ENCODE measurements around the gene INO80. TPM values are rescaled to one million over a fixed set of nuclear protein-coding genes. Genes with fewer than 3 reads are reported as not detected.
A peak's percentile ranks its signal among the peaks of the same experiment; 100 is the strongest.

INO80 gene
- total RNA-seq, 2 donors from 2014 or later, result 14.0 to 34.3 TPM

DNA sequence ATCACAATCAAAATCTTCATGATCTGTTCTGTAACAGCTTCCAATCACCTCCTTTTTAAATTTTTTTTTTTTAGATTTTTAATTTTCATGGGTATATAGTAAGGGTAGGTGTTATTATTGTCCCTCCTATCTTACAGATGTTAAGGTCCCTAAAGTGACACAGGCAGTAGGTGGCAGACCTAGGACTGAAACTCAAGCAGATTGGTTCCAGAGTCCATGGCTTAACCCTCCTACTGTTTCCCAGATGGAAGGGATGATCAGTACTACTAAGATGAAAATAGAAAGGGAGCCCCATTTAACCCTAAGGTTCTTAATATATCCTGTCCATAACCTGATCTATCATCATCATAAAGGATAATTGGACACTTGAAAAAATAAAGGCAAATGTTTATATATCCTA is 105.7 kb downstream of the INO80 start:
- ATAC-seq (no peak), DNase-seq (no peak)
- Histone ChIP-seq H3K27ac (no peak overlapping the region), H3K4me1 (peaks cover 8% of the 10 kb centered on the region), H3K9me3 (no peaks in the 10 kb centered on the region), H3K27me3 (no peaks in the 10 kb centered on the region), H3K4me3 (no peak overlapping the region), H3K36me3 (replicated peaks in 1 of 2; ENCODE audit: insufficient read depth in 1 of 2, low read depth in 2 of 2) (peaks cover 0 to 2% of the 10 kb centered on the region in 2 donors)
- intact Hi-C loops (cut with DNase I), result no loop called here
- no peak for TF ChIP-seq POLR2A (IDR thresholded peaks at IDR 0.05)
- TF ChIP-seq, protein P1, sequence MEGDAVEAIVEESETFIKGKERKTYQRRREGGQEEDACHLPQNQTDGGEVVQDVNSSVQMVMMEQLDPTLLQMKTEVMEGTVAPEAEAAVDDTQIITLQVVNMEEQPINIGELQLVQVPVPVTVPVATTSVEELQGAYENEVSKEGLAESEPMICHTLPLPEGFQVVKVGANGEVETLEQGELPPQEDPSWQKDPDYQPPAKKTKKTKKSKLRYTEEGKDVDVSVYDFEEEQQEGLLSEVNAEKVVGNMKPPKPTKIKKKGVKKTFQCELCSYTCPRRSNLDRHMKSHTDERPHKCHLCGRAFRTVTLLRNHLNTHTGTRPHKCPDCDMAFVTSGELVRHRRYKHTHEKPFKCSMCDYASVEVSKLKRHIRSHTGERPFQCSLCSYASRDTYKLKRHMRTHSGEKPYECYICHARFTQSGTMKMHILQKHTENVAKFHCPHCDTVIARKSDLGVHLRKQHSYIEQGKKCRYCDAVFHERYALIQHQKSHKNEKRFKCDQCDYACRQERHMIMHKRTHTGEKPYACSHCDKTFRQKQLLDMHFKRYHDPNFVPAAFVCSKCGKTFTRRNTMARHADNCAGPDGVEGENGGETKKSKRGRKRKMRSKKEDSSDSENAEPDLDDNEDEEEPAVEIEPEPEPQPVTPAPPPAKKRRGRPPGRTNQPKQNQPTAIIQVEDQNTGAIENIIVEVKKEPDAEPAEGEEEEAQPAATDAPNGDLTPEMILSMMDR (IDR thresholded peaks at IDR 0.05), result no peak

DNA sequence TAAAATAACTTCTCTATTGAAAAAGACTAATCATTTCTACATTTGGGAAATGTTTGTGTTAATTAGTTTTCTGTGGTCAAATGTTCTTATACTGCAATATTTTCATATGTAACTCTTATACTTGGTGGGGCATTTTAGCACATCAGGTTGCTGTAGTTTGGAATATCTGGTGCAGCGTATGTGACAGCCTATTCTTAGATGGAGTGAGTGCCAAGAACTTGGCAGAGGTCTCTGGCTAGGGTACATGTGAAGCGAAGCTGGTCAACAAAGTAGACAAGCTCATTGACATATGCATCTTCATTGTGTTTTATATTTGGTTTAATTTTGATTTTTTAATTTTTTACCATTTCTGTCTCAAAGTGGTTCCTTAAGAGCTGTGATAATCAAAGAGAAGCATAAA is 109.6 kb downstream of the INO80 start:
- no peak overlapping the region for H3K27ac ChIP-seq
- intact Hi-C loops (cut with DNase I), result no loop called here
- ATAC-seq (no peak), DNase-seq (no peak)
- H3K9me3 ChIP-seq, result no peaks in the 10 kb centered on the region
- H3K27me3 ChIP-seq, result no peaks in the 10 kb centered on the region
- 62 to 71% methylated on average over 2 of the region's 2 CpGs for WGBS, 2 donors
- peaks cover 0 to 6% of the 10 kb centered on the region in 2 donors for H3K36me3 ChIP-seq (replicated peaks in 1 of 2; ENCODE audit: insufficient read depth in 1 of 2, low read depth in 2 of 2)
- peaks cover 10% of the 10 kb centered on the region for H3K4me1 ChIP-seq
- no peak for TF ChIP-seq POLR2A (IDR thresholded peaks at IDR 0.05)
- TF ChIP-seq, protein P1 (IDR thresholded peaks at IDR 0.05), result no peak
- H3K4me3 ChIP-seq, result no peak overlapping the region

DNA sequence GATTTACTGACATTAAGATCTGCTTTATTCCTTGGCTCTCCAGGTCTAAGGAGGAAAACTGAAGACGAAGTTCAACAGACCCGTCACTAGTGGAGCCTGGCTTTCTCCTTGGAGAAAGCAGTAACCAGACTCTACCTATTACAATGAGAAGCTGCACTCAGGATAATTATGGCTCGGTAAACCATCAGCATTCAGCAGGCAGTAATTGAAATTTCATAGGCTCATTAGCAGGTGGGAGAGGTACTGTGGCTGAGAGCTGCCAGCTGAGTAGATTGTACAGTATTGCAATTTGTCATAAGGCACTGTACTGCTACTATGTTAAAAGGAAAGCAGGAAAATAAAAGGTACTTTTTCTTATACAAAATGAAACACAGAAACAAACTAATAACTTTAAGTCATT is 111.6 kb downstream of the INO80 start:
- no peak for DNase-seq
- H3K4me3 ChIP-seq, result no peak overlapping the region
- H3K4me1 ChIP-seq, result peaks cover 9% of the 10 kb centered on the region
- intact Hi-C loops (cut with DNase I), result no loop called here
- H3K27ac ChIP-seq, result no peak overlapping the region
- TF ChIP-seq, protein P1 (IDR thresholded peaks at IDR 0.05), result no peak
- no peak for ATAC-seq
- no peaks in the 10 kb centered on the region for H3K9me3 ChIP-seq
- peaks cover 0 to 8% of the 10 kb centered on the region in 2 donors for H3K36me3 ChIP-seq (replicated peaks in 1 of 2; ENCODE audit: insufficient read depth in 1 of 2, low read depth in 2 of 2)
- WGBS, 2 donors, result 79 to 84% methylated on average over 3 of the region's 3 CpGs
- H3K27me3 ChIP-seq, result no peaks in the 10 kb centered on the region

DNA sequence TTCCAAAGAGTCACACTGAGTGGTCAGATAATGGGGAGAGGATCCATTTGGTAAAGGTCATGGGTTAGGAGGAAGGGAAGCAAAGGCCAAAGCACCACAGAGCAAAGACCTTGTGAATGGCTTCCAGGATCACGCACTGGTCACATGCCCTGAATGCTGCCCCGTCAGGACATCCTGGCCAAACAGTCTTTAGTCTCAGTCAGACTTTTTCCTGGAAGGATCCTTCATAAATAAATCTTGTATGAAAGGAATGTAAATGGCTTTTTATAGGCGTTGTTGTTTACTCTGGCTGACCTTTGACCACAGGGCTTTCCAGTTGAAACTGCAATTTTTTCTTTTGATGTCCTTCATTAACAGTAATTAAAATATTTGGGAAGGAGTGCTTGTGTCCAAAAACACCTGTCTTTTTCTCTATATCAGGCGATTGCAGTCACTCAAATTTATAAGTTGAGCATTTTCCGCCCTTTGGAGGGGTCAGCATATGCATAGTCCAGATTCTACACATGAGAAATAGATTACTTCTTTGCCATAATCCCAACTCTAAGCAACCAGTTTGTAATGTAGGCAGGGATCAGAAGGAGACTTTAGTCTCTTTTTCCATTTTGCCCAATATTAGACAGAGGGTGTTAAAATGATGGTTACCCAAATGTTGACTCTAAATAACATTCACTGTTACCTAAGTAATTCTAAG is 114.4 kb downstream of the INO80 start:
- intact Hi-C loops (cut with DNase I), result no loop called here
- Histone ChIP-seq H3K4me1 (peaks cover 9% of the 10 kb centered on the region), H3K4me3 (no peak overlapping the region), H3K27ac (peak overlapping the region in 1 of 4 donors; percentile 32), H3K9me3 (no peaks in the 10 kb centered on the region), H3K27me3 (no peaks in the 10 kb centered on the region), H3K36me3 (replicated peaks in 1 of 2; ENCODE audit: insufficient read depth in 1 of 2, low read depth in 2 of 2) (peaks cover 0 to 12% of the 10 kb centered on the region in 2 donors)
- 38 to 45% methylated on average over 5 of the region's 5 CpGs for WGBS, 2 donors
- TF ChIP-seq POLR2A (IDR thresholded peaks at IDR 0.05), result no peak
- TF ChIP-seq, protein P1 (IDR thresholded peaks at IDR 0.05), result no peak
- DNase-seq (peak in 2 of 4 donors; percentile 10 to 23), ATAC-seq (peak; percentile 38)

DNA sequence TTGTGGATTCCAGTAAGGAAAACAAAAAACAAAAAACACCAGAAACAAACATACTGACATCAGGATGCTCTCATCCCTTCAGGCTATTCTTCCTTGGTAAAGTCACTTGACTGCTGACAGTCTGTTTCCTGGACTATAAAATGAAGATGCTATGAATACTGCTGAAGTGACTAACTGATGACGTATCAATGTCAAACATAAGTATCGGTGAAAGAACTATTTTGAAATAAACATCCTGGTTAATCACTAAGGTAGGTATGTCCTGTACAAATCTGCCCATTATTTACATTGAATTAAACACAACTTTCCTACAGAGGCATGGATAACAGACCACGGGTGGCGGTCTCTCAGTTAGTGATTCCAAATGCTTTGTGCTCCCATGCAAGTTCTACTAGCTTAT is 116.9 kb downstream of the INO80 start:
- Histone ChIP-seq H3K4me3 (no peak overlapping the region), H3K9me3 (no peaks in the 10 kb centered on the region), H3K27ac (no peak overlapping the region), H3K27me3 (no peaks in the 10 kb centered on the region), H3K36me3 (replicated peaks in 1 of 2; ENCODE audit: insufficient read depth in 1 of 2, low read depth in 2 of 2) (peaks cover 0 to 15% of the 10 kb centered on the region in 2 donors), H3K4me1 (peaks cover 9% of the 10 kb centered on the region)
- TF ChIP-seq, protein P1 (IDR thresholded peaks at IDR 0.05), result no peak
- TF ChIP-seq POLR2A (IDR thresholded peaks at IDR 0.05), result no peak
- ATAC-seq, result no peak
- WGBS, 2 donors, result 92 to 96% methylated on average over 4 of the region's 4 CpGs
- intact Hi-C loops (cut with DNase I), result no loop called here
- no peak for DNase-seq
